DLD1 (cell line): ENCODE data around the gene CALR3.
"Not testable (repeated sequence)": the region's sequence is repeated elsewhere in the genome, so short reads cannot be mapped to it uniquely, and the experiment has no call there.

Experiments used
- in situ Hi-C: cut with HindIII; loops from 2 replicates; pipeline ENCODE4 v1.10.0; 2017; ENCODE audit warnings: low sequenced_read_pairs

The CALR3 gene

DNA sequence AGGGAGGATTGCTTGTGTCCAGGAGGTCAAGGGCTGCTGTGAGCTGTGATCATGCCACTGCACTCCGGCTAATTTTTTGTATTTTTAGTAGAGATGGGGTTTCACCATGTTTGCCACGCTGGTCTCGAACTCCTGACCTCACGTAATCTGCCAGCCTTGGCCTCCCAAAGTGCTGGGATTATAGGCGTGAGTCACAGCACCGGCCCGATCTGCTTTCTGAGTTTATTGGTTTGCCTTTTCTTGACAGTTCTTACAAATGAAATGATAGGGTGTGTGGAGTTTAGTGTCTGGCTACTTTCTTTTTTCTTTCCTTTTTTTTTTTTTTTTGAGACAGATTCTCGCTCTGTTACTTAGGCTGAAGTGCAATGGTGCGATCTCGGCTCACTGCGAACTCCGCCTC, 1.1 kb upstream of the CALR3 start:
- in situ Hi-C loops: no loop called here

DNA sequence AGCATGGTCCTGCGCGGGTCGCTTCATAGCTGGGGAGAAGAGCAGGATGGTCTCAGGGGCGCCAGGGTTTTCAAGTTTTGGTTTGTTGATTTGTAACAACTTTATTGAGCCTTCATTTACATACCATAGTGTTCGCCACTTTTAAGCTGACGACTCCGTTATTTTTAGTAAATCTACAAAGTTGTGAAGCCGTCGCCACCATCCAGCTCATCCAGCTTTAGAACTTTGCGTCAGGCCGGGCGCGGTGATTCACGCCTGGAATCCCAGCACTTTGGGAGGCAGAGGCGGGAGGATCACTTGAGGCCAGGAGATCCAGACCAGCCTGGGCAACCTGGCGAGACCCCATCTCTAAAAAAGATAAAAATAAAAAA, 631 bp upstream of the CALR3 start:
- in situ Hi-C loops: no loop called here

DNA sequence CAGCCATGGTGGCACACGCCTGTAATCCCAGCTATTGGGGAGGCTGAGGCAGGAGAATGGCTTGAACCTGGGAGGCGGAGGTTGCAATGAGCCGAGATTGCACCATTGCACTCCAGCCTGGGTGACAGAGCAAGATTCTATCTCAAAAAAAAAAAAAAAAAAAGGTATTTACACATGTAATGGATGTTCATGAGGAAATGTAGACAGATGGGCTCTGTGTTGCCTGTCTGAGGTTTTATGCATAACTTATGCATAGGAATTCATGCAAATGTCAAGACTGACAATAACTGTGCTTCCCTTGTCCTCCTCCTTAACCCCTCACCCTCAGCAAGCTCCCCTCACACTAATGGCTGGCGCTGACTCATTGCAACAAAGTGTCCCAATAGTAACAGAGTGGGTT, 9.5 kb downstream of the CALR3 start:
- in situ Hi-C loops: not testable (repeated sequence)

DNA sequence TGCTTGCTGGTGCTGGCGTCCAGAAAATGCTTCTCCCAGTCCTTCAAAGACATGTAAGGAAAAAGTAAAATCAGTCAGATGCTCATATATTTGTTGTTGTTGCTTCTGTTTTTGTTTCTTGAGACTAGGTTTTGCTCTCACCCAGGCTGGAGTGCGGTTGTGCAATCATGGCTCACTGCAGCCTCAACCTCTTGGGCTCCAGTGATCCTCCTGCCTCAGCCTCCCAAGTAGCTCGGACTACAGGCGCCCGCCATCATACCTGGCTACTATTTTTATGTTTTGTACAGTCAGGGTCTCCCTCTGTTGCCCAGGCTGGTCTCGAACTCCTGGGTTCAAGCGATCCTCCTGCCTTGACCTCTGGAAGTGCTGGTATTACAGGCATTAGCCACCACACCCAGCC, 13.2 kb downstream of the CALR3 start:
- in situ Hi-C loops: no loop called here

DNA sequence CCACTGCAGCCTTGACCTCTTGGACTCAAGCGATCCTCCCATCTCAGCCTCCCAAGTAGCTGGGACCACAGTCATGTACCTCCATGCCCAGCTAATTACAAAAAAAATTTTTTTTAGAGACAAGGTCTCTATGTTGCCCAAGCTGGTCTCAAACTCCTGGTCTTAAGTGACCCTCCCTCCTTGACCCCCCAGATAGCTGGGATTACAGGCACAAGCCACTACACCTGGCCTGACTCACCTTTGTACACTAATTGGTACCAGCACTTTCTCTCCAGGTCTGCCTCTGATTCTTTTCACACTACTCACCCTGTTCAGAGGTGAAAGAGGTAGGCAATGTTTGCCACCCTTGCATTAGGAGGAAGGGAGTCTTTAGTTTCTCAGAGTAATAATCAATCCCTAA, 18.7 kb downstream of the CALR3 start:
- in situ Hi-C loops: no loop called here

DNA sequence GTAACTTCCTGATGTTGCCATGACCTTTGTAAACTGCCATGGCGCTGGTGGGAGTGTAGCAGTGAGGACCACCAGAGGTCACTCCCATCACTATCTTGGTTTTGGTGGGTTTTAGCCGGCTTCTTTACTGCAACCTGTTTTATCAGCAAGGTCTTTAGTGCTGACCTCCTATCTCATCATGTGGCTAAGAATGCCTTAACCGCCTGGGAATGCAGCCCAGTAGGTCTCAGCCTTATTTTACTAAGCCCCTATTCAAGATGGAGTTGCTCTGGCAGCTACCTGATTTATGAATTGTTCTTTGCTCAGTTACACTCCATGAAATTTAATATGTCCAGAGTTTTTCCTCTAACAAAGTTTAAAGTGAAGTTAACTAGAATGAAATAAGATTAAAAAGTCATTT, 19.6 kb downstream of the CALR3 start:
- in situ Hi-C loops: no loop called here

DNA sequence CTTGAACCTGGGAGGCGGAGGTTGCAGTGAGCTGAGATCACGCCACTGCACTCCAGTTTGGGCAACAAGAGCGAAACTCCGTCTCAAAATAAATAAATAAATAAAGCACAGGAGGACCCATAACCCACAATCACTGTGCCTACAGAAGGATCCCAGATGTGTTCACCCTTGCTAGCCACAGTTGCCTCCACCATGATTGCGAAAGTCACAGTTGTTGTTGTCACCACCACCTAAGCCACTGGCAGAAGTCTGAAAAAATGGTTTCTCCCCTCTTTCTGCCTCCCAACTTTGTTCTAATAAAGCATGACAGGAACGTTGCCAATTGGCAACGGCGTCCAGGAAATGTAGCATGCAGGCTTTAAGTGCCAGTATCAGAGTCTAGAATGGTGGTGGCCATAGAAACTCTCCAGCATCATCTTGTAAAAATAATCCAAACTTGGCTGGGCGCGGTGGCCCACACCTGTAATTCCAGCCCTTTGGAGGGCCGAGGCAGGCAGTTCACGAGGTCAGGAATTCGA, 22.0 kb downstream of the CALR3 start:
- in situ Hi-C loops: no loop called here

DNA sequence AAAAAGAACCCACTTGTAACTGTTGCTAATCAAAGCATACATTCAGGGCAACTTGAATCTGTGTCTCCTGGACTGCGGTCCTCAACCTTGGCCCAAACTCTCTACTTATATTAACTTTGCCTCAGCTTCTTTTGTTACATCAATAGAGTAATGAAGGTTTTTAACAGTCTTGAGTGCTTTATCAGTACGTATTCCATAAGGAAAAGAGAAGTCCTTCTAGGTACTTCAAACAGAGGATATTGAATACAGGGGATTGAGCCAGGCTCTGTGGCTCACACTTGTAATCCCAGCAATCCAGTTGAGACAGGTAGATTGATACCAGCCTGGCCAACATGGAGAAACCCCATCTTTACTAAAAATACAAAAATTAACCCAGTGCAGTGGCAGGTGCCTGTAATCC, 23.0 kb downstream of the CALR3 start:
- in situ Hi-C loops: no loop called here

DNA sequence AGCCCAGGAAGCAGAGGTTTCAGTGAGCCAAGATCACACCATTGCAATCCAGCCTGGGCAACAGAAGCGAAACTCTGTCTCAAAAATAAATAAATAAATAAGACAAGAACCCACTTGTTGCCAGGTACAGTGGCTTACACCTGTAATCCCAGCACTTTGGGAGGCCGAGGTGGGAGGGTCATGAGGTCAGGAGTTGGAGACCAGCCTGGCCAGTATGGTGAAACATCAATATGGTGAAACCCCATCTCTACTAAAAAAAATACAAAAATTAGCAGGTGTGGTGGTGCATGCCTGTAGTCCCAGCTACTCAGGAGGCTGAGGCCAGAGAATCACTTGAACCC, 23.4 kb downstream of the CALR3 start:
- in situ Hi-C loops: not testable (repeated sequence)

DNA sequence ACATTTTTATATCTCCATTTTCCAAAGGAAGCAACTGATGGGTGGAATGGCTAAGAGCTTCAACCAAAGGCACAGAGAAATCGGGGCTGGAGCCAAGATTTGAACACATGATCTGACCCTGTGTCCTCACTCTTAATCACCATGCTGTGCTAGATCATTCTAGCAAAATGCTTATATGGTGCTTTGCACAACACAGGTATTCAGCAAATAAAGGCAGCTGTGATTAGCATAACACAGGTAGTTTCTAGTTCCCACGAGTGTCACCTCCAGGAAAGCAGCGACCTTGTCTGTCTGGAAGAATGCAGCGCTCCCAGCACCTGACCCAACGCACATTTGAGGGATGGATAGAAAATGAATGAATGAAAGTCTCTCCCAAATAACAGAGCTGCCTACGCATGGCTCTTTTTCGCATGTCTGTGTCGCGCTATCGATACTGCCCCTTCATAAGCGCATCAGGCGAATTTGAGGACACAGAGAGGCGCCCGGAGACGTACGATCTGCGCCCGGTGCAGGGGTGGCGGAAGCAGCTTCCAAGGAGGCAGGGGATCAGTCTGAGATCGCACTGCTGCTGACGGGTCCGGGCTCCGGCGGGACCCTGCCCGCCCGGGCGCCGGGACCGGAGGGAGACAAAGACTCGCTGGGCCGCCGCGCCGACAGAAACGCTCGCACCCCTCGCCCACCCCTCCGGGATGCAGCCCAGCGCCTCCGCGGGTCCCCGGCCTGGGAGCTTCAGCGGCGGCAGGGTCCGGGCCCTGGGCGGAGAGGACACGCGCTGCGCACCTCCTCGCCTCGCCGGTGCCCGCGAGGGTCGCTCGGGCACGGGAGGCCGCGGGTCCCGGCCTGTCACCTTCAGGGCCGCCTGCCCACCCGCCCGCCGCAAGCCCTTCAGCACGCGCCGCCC, 24.8 kb downstream of the CALR3 start:
- in situ Hi-C loops: no loop called here

DNA sequence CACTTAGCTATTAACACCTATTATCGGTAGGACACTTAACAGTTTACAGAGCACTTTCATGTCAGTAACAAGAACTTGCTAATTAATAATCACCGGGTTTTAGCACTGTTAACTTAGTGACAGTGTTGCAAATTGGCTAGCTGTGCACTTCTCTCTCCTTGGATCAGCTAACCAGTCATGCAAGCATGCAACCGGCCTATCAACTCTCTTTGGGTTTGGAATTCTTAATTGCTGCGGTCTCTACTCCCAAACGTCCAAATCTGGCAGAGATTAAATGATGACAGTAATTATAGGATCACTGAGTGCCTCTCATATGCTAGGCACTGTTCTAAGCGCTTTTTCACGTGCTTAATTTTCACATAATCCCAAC, 25.4 kb downstream of the CALR3 start:
- in situ Hi-C loops: no loop called here

DNA sequence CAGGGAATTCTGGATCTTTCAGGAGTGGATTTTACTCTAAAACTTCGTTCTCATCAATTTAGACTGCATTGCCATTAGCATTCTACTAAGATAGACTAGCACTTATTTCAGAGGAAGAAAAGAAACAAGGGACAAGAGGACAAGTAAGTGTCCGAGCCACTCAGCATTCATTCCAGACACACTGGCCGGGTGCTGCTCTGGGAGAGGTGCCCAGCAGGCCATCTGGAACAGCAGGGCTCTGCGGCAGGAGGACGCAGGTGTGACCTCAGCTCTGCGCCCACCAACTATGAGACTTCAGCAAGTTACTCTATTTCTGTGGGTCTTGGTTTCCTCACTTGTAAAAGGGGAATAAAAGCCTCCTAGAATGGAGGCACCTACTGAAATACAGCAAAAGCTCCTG, 28.4 kb downstream of the CALR3 start:
- in situ Hi-C loops: no loop called here

DNA sequence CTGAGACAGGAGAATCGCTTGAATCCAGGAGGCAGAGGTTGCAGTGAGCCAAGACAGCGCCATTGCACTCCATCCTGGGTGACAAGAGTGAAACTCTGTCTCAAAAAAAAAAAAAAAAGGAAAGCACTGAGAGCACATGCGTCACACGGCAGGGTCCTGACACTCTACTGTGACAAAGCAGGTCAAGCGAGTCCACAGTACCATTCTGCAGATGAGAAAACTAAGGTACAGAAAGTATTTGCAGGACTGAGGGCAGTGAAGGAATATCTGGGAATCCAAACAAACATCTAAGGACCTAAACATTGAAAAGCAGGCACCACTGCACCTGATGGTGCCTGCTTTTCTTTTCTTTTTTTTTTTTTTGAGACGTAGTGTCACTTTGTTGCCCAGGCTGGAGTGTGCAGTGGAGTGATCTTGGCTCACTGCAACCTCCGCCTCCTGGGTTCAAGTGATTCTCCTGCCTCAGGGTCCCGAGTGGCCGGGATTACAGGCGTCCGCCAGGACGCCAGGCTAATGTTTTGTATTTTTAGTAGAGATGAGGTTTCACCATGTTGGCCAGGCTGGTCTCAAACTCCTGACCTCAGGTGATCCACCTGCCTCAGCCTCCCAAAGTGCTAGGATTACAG, 29.1 kb downstream of the CALR3 start:
- in situ Hi-C loops: not testable (repeated sequence)

DNA sequence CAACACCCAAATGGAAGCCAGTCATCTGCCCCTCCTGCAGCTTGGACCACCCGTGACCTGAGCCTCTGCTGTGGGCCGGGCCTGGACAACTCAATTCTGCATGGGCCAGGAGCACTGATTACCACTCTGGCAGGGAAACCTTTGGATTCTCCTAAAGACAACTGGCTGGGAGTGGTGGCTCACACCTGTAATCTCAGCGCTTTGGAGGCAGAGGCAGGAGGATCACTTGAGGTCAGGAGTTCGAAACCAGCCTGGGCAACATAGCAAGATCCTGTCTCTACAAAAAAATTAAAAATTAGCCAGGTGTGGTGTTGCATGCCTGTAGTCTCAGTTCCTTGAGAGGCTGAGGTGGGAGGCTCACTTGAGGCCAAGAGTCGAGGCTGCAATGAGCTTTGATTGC, 30.7 kb downstream of the CALR3 start:
- in situ Hi-C loops: no loop called here

DNA sequence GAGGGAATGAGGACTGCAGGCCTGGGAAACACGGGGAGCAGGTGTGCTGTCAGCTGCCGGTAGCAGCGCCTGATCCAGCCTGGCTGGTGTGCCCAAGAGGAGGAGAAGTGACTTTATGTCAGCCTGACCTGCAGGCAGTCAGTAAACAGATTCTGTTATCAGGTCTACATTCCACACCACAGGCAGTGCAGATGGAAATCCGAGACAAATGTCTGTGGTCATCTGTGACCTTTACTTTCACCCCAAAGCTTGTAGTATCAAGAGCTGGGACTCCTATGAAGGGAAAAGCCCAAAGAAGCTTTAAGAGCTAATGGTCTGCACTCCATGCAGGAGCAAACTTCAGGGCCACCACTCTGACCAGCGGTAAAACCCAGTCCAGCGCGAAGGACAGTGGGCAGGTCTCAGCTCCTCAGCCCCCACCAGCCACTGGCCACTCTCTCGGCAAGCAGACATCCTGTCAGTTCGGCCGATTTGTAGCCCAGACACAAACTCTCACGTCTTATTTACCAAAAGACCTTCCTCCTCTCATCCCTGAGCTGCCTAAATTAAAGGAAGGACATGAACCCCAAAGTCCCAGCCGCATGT, 31.9 kb downstream of the CALR3 start:
- in situ Hi-C loops: no loop called here

DNA sequence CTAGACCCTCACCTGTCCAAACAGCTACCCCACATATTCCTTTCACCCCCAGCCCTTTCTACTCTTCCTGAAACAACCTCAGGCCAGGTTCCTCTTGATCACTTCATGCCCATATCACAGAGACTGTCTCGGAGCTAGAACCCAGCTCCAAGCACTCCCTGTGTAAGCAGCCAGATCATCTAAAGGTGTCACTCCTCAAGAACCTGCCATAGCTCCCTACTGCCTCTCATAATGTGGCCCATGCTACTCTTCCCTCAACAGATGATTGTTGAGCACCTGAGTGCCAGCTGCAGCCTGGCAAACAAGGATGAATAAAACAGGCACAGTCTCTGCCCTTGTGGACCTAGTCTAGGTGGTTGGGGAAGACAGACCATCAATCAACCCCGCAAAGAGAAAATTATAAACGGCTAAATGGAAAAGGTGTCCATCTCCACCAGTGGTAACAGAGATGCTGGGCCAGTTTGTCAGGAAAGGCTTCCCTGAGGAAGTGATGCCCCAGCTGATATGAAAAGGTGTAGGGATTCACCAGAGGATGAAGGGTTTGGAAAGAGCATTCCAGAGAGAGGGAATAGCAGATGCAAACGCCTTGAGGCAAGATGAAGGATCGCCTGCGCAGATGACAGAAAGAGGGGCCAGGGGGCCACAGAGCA, 32.5 kb downstream of the CALR3 start:
- in situ Hi-C loops: no loop called here

DNA sequence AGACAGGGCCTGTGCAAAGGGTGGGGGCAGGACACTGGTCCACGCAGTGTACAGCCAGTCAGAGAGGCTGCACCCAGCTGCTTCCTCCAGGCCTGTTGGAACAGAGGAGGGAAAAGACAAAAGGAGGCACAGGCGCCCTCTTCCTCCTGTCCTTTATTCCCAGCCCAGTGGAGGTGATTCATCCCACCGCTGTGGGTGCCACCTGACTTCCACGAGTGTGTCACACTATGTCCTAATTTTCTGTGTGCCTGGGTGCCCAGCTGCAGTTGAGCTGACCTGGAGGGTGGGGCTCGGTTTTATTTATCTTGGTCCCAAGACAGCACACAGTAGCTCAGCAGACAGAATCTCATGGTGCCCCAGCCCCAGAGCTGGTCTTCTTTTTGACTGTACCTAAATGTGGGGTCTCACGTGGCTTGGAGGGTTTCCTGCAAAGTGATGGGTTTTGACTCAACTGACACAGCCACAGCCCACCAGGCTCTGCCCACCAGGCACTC, 33.2 kb downstream of the CALR3 start:
- in situ Hi-C loops: no loop called here

DNA sequence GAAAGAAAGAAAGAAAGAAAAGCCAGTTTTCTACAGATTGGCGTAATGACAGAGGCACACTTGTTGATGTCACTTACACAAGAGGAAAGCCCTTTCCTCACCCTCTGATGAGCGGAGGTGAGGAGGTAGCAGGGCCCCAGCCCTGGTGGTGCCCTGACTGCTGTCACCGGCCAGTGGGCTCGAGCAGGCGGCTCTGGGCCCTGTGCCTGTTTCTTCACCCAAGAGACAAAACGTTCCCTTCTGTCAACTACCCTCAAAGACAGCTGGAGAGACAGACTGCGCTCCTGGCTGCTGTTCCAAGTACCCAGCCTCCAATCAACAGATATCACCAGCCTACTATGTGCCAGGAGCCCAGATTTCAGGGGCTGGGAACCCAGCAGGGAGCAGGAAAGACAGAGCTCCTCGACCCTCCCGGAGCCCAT, 34.3 kb downstream of the CALR3 start:
- in situ Hi-C loops: no loop called here

DNA sequence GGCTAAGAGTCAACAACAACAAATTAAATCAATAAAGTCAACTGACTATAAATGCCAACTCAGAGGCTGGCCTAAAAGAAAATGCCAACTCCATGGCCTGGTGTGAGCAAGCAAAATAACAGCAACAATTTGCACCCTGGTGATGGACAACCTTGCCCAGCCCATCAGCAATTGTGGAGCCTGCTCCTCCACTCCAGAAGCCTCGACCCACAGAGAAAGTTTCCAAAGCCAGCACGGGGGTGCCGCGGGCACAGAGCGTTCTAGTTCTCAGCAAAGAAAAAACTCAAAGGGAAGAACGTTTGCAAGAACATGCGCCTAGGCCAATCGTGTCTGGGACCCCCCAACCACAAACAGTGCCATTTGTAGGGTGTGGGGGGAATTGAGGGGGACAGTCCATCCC, 35.5 kb downstream of the CALR3 start:
- in situ Hi-C loops: no loop called here

DNA sequence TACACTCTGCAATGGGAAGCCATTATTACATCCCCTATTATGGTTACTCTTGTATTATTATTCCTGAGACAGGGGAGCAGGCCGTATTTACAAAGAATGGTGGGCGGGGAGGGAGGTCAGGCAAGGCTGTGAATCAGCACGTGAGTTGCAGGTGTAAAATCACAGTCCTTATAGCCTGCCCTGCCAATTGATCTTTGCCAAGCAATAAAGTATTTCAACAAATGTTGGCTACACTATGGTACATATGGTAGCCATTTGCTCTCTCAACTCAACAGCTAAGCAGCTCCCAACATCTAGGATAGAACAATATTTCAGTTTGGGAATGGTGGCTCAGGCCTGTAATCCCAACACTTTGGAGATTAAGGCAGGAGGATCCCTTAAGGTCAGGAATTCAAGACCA, 36.3 kb downstream of the CALR3 start:
- in situ Hi-C loops: no loop called here
